ENCODE data around the gene GPR139. TPM values are rescaled to one million over a fixed set of nuclear protein-coding genes. Genes with fewer than 3 reads are reported as not detected.

The GPR139 gene
- polyA plus RNA-seq, 1 donor, result 0.07 TPM

- Histone ChIP-seq H3K4me3 (ENCODE audit: low read length) (no peak overlapping the region), H3K9me3 (ENCODE audit: control insufficient read depth, low read depth, low read length) (no peaks in the 10 kb centered on the region), H3K27ac (ENCODE audit: low read length) (no peak overlapping the region), H3K4me1 (ENCODE audit: control insufficient read depth, insufficient read depth, low read length) (no peaks in the 10 kb centered on the region), H3K27me3 (ENCODE audit: control insufficient read depth, insufficient read depth, low read length) (no peaks in the 10 kb centered on the region), H3K36me3 (ENCODE audit: control insufficient read depth, insufficient read depth, low read length) (no peaks in the 10 kb centered on the region)
- no peak for DNase-seq
- no CpG with 5 or more reads among the region's 7 CpGs for WGBS (ENCODE audit: insufficient coverage, low lambda C conversion rate)
Observed at GRCh38 chr16:19991614-19992013, 82.1 kb downstream of the GPR139 start.

GRCh38 chr16:19984135-19984534, 89.6 kb downstream of the GPR139 start:
- DNase-seq, result no peak
- no peak overlapping the region for H3K4me3 ChIP-seq (ENCODE audit: low read length)
- H3K4me1 ChIP-seq (ENCODE audit: control insufficient read depth, insufficient read depth, low read length), result no peaks in the 10 kb centered on the region
- no peaks in the 10 kb centered on the region for H3K27me3 ChIP-seq (ENCODE audit: control insufficient read depth, insufficient read depth, low read length)
- WGBS (ENCODE audit: insufficient coverage, low lambda C conversion rate), result no CpG with 5 or more reads among the region's 3 CpGs
- H3K27ac ChIP-seq (ENCODE audit: low read length), result no peak overlapping the region
- no peaks in the 10 kb centered on the region for H3K9me3 ChIP-seq (ENCODE audit: control insufficient read depth, low read depth, low read length)
- no peaks in the 10 kb centered on the region for H3K36me3 ChIP-seq (ENCODE audit: control insufficient read depth, insufficient read depth, low read length)

Other genes with a start within 250 kb of the GPR139 start
- gene GPRC5B, start 189.0 kb downstream of the GPR139 start, polyA plus RNA-seq, result 46.8 TPM